Neuron (in vitro differentiated cells): ENCODE results near the gene C22orf42.
"Not testable (repeated sequence)": the region's sequence is repeated elsewhere in the genome, so short reads cannot be mapped to it uniquely, and the experiment has no call there.

Experiments
- H2AFZ ChIP-seq: one replicate; pipeline ENCODE4 v1.6.1; 2013; ENCODE audit warnings: low read depth, mild to moderate bottlenecking, inconsistent platforms, low read length, moderate library complexity
- H3K27me3 ChIP-seq: one replicate; pipeline ENCODE4 v1.6.1; 2013; ENCODE audit warnings: low read length; ENCODE audit not compliant: insufficient read depth
- H3K36me3 ChIP-seq: one replicate; pipeline ENCODE4 v1.6.1; 2013; ENCODE audit warnings: low read length; ENCODE audit not compliant: insufficient read depth
- H3K4me1 ChIP-seq: one replicate; pipeline ENCODE4 v1.6.1; 2013; ENCODE audit warnings: low read length; ENCODE audit not compliant: insufficient read depth
- H3K4me3 ChIP-seq: 2 replicates; pipeline ENCODE4 v1.5.1; 2013; ENCODE audit warnings: mild to moderate bottlenecking, low read length, moderate library complexity
- H3K9me3 ChIP-seq: one replicate; pipeline ENCODE4 v1.6.1; 2013; ENCODE audit warnings: low read length

C22orf42 gene

DNA sequence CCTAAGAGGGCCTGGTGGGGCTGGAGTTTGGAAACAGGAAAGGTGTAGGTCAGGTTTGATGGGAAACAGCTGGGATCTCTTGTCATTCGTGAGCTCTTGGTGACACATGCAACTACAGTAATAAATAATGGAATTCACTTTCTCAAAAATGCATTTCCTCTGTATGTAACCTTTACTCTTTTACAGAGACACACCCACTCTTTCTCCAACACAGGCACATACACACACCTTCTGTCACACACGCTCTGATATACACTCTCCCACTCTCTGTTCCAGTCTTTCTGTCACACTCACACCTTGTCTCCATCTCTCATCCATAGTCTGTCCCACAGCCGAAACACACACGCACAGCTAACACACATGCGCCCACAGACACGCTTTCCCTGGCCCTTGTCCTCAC lies 6.6 kb upstream of the C22orf42 start:
- H3K36me3 ChIP-seq = no peaks in the 10 kb centered on the region
- H3K27me3 ChIP-seq = peaks cover 9% of the 10 kb centered on the region
- H3K4me3 ChIP-seq = no peak overlapping the region
- no peak overlapping the region for H2AFZ ChIP-seq
- no peaks in the 10 kb centered on the region for H3K9me3 ChIP-seq
- no peaks in the 10 kb centered on the region for H3K4me1 ChIP-seq

DNA sequence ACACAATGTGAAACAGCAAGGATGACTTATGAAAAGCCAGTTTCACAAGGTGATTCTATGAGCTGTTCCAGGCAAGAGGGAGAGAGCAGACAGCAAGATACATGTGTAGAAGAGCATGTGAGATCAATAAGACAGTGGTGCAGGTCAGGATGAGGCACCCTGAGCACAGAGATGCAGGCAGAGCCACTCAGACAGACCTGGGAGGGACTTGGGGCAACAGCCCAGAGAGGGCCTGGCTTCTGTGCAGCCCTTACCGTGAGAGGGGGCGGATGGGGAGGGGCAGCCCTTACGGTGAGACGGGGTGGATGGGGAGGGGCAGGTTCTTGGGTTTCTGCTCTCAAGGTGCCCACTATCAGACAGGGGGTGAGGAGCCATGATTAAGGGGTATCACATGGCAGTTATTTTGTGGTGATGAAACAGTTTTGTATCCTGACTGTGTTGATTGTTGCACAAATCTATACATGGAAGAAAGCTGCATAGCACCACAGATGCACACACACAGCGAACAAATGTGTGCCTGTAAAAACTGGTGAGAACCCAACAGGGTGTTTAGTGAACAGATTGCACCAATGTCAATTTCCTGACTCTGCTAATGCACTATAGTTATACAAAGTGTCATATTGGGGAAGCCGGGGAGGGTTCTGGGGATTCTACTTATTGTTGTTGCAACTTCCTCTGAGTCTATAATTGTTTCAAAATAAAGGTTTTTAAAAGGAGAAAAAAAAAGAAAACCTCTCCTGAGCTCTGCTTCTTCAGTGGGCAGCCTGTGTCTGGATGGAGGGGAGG lies 5.2 kb upstream of the C22orf42 start:
- H3K4me1 ChIP-seq = no peaks in the 10 kb centered on the region

DNA sequence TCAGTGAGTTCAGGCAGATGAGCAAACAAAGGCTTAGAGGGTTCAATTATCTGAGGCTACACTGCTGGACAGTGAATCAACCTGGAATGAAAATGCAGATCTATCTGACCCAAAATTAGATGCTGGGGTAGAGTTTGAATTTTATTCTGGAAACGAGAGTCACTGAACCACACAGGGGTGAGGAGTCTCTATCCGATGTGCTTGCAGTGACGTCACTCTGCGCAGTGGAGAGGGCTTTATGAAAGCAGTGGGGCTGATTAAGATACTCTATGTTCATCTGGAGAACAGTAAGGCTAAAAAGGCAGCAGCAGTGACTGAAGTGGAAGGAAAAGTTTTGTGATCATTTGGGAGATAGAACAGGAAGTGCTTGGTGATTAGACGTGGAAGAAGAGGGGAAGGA lies 1.3 kb upstream of the C22orf42 start:
- not testable (repeated sequence) for H3K36me3 ChIP-seq, H3K9me3 ChIP-seq, H2AFZ ChIP-seq, H3K4me1 ChIP-seq, H3K4me3 ChIP-seq
- peaks cover 13% of the 10 kb centered on the region for H3K27me3 ChIP-seq

More for the DNA sequence above, 5.2 kb upstream of the C22orf42 start:
- no peak overlapping the region for H2AFZ ChIP-seq
- H3K4me3 ChIP-seq = no peak overlapping the region
- H3K27me3 ChIP-seq = peaks cover 9% of the 10 kb centered on the region
- H3K9me3 ChIP-seq = no peaks in the 10 kb centered on the region
- H3K36me3 ChIP-seq = no peaks in the 10 kb centered on the region

DNA sequence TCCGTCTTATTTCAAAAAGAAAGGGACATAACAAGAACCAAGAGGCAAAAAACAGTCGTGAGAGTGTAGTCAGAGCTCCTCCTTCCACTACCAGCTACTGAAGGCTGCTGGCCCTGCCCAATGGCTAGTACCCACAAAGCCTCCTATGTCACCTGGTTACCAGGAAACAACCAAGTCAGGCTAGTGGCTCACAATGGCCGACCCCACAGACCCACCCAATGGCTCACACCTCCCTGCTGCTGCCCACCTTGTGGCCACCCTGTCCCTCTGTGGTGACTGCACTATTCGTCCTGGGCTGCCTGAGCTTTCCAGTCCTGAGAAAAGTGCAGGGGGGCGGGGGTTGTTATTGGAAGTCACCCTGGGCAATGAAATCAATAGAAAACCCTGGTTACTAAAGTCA lies 1.5 kb downstream of the C22orf42 start:
- not testable (repeated sequence) for H3K36me3 ChIP-seq, H3K4me3 ChIP-seq

DNA sequence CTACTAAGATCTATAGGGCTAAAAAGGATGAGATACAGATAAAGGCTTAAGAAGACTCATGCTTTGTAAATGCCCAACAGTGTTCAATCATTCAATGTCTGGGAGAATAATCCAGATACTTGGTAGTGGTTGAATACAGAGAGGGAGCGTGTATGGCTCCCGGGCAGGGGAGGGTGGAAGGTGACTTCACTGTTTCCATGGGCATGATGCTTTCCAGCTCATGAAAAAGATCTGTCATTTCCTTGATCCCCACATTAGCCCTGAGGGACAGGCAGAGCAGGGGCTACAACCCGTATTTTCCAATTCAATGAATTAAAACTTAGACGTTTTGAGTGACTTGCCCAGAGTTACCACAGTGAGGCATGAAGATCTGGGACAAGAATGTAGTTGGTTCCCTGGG lies 4.4 kb downstream of the C22orf42 start:
- not testable (repeated sequence) for H3K4me3 ChIP-seq, H3K4me1 ChIP-seq, H3K9me3 ChIP-seq, H3K27me3 ChIP-seq, H2AFZ ChIP-seq, H3K36me3 ChIP-seq

More for the DNA sequence above, 1.5 kb downstream of the C22orf42 start:
- H3K9me3 ChIP-seq, H3K4me1 ChIP-seq, H3K27me3 ChIP-seq, H2AFZ ChIP-seq: not testable (repeated sequence)

DNA sequence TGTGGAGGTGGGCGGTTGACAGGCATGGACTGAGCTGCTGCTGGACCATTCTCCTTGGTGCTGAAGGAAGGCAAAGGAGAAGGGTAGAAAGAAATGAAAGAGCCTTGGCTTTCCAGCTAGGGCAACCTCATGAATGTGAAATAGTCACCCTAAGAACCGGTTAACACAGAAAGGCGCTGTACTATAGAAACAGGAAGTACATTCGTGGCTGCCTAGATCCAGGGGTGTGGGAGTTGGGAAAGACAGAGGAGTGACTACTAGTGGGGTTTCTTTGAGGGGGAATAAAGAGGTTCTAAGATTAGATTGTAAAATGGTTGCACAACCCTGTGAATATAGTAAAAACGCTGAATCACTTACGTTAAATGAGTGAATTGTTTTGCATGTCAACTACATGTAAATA lies 7.5 kb downstream of the C22orf42 start:
- not testable (repeated sequence) for H3K4me1 ChIP-seq, H3K36me3 ChIP-seq, H3K4me3 ChIP-seq, H3K27me3 ChIP-seq, H2AFZ ChIP-seq, H3K9me3 ChIP-seq

DNA sequence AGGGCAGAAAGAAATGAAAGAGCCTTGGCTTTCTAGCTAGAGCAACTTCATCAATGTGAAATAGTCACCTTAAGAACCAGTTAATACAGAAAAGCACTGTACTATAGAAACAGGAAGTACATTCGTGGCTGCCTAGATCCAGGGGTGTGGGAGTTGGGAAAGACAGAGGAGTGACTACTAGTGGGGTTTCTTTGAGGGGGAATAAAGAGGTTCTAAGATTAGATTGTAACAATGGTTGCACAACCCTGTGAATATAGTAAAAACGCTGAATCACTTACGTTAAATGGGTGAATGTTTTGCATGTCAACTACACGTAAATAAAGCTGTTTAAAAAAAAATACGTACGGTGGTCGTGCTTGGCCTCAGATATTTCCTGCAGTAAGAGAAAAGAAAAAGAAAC lies 8.5 kb downstream of the C22orf42 start:
- not testable (repeated sequence) for H2AFZ ChIP-seq, H3K36me3 ChIP-seq, H3K4me1 ChIP-seq, H3K27me3 ChIP-seq, H3K4me3 ChIP-seq, H3K9me3 ChIP-seq

- H3K36me3 ChIP-seq, H3K9me3 ChIP-seq, H2AFZ ChIP-seq, H3K4me1 ChIP-seq, H3K27me3 ChIP-seq, H3K4me3 ChIP-seq: not testable (repeated sequence)
Observed at GRCh38 chr22:32148372-32148771, 10.7 kb downstream of the C22orf42 start.

DNA sequence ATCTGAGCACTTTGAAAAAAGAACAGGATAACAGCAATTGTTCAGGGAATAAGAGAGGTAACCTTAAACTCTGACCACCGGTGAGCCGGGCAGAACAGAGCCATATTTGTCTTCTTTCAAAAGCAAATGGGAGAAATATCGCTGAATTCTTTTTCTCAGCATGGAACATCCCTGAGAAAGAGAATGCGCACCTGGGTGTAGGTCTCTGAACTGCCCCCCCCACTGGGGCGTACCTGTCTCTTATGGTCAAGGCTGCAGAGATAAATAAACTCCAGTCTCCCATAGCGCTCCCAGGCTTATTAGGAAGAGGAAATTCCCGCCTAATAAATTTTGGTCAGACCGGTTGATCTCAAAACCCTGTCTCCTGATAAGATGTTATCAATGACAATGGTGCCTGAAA lies 12.0 kb downstream of the C22orf42 start:
- not testable (repeated sequence) for H3K4me1 ChIP-seq, H3K36me3 ChIP-seq, H3K27me3 ChIP-seq, H2AFZ ChIP-seq, H3K4me3 ChIP-seq, H3K9me3 ChIP-seq

DNA sequence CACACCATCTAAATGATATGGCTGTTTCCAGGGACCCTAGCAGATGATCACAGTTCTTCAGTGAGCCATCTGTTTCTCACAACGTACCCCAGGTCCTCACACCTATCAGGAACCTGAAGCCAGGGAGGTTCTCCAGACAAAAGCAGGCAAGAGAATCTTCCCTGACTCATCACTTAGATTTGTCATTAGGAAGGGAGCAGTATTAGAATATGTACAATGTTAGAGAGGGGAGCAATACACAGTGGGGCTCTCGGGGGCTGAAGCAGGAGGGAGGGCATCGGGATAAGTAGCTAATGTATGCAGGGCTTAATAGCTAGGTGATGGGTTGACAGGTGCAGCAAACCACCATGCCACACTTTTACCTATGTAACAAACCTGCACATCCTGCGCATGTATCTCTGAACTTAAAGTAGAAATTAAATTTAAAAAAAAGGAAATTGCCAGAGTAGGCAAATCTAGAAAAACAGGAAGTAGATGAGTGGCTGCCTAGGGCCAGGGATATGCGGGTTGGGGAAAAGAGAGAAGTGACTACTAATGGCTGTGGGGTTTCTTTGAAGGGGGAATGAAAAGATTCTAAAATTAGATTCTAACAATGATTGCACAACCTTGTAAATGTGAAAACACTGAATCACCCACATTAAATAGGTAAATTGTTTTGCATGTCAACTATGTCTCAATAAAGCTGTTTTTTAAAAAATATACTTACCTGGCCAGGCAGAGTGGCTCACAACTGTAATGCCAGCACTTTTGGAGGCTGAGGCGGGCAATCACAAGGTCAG lies 14.4 kb downstream of the C22orf42 start:
- Histone ChIP-seq H2AFZ (no peak overlapping the region), H3K27me3 (no peaks in the 10 kb centered on the region), H3K4me3 (no peak overlapping the region), H3K9me3 (no peaks in the 10 kb centered on the region), H3K36me3 (no peaks in the 10 kb centered on the region), H3K4me1 (no peaks in the 10 kb centered on the region)

DNA sequence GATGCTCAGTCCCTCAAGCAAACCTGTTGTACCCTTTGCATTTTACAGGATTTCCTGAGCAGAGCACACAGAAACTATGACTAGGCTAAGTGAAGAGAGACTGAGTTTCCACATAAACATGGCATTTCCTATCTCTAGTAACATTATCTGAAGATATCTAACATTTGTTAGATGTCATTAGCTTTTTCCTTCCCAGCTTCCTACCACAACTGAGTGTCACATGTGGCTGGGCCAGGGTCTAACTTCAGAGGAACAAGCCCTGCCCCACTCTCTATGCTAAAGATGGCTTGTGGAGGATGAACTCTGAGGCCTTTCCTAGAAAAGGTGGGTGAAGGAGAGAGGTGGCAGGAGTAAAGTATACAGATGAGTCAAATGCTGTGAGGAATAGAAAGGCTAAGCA lies 16.5 kb downstream of the C22orf42 start:
- no peak overlapping the region for H3K4me3 ChIP-seq
- H3K9me3 ChIP-seq = no peaks in the 10 kb centered on the region
- H3K27me3 ChIP-seq = peaks cover 6% of the 10 kb centered on the region
- H2AFZ ChIP-seq = no peak overlapping the region
- no peaks in the 10 kb centered on the region for H3K36me3 ChIP-seq
- no peaks in the 10 kb centered on the region for H3K4me1 ChIP-seq

GRCh38 chr22:32140688-32141087 lies 18.4 kb downstream of the C22orf42 start:
- not testable (repeated sequence) for H2AFZ ChIP-seq, H3K36me3 ChIP-seq, H3K9me3 ChIP-seq, H3K27me3 ChIP-seq, H3K4me3 ChIP-seq, H3K4me1 ChIP-seq

DNA sequence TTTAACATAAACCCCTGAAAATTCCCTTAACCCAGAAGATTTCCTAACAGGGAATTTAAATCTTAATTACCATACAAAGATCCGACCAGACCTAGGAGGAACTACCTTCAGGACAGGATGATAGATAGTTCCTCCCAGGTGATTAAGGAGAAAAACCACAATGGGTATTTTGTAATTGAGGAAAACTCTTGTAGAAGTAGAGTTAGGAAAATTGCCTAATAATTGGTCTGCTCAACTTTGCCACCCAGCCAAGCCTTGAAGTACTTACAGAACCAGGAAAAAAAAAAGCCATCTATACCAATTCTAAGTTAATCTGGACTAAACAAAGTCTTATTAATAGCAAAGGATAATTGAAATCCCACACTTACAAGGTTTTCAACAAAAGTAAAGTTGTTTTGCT lies 20.5 kb downstream of the C22orf42 start:
- not testable (repeated sequence) for H3K36me3 ChIP-seq, H2AFZ ChIP-seq, H3K4me3 ChIP-seq, H3K9me3 ChIP-seq, H3K27me3 ChIP-seq, H3K4me1 ChIP-seq
